Liver (tissue), 3 donors: ENCODE measurements around the gene TPR.

Experiments used
- CTCF ChIP-seq: fragments of 150-350 bp; IDR thresholded peaks from 2 replicates; pipeline ENCODE4 v1.5.1; 2017; ENCODE audit warnings: improper control_type of control experiment, low read depth, low read length; ENCODE audit not compliant: missing input control
- EGR1 ChIP-seq, 2 donors: IDR thresholded peaks; 2 replicates each; pipeline ENCODE4 v1.6.1; 2016 to 2018; ENCODE audit warnings: antibody characterized with exemption in 2 of 2, low read depth in 2 of 2
- FOXA1 ChIP-seq: IDR thresholded peaks from 2 replicates; pipeline ENCODE4 v1.6.1; 2016; ENCODE audit warnings: antibody characterized with exemption
- JUND ChIP-seq, 2 donors: IDR thresholded peaks; 2 replicates each; pipeline ENCODE4 v1.6.1; 2016; ENCODE audit warnings: antibody characterized with exemption in 2 of 2
- NR2F2 ChIP-seq: IDR thresholded peaks from 2 replicates; pipeline ENCODE4 v1.6.1; 2016; ENCODE audit warnings: antibody characterized with exemption
- SP1 ChIP-seq: IDR thresholded peaks from 2 replicates; pipeline ENCODE4 v1.6.1; 2018; ENCODE audit warnings: antibody characterized with exemption, mild to moderate bottlenecking
- donor health status: healthy.
- donor health status: healthy.

GRCh38 chr1:186302381-186302920, 72.6 kb downstream of the TPR start:
- TF ChIP-seq CTCF (no peak), SP1 (no peak), JUND (IDR thresholded peaks at IDR 0.05) (no peak), NR2F2 (no peak), EGR1 (IDR thresholded peaks at IDR 0.05; ENCODE audit: low read depth in 2 of 2) (no peak), FOXA1 (no peak)
